NCI-H1105 treated with DMSO at 0.1 percent for 48 hours (cell line): Measurements from ENCODE around the gene ATP6V1F.

Experiments used
- DNase-seq: peaks from one replicate; lab custom pipeline; 2025; lab: John Stamatoyannopoulos, UW

Gene ATP6V1F

GRCh38 chr7:128835790-128836641 lies 26.6 kb upstream of the ATP6V1F start:
- DNase-seq: no peak

DNA sequence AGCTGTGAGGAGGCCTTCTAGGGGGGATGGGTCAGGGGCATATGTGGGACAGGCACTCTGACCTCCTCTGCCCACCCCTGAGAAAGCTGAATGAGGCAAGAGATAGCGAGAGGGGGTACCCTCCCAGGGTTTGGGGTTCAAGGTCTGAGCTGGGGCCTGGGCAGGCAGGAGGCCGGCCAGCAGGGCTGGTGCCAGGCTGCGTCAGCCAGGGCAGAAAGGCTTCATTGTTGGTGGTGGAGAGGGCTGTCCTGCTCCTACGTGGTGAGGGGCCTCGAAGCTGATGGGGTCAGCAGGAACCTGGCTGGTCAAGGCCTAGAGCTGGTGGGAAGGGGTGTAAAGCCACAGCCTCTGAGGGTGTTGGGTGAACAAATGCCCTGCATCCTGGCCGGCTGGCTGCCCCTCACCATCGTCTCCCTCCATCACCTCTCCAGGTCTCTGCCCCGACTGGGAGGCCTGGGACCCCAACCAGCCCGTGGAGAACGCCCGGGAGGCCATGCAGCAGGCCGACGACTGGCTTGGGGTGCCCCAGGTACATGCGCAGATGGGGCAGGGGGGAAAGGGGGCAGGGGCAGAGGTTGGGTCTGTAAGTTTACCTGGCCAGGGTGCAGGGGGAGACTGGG lies 25.8 kb upstream of the ATP6V1F start:
- DNase-seq: no peak

- DNase-seq: no peak
Observed at GRCh38 chr7:128837521-128837921, 25.1 kb upstream of the ATP6V1F start.

DNA sequence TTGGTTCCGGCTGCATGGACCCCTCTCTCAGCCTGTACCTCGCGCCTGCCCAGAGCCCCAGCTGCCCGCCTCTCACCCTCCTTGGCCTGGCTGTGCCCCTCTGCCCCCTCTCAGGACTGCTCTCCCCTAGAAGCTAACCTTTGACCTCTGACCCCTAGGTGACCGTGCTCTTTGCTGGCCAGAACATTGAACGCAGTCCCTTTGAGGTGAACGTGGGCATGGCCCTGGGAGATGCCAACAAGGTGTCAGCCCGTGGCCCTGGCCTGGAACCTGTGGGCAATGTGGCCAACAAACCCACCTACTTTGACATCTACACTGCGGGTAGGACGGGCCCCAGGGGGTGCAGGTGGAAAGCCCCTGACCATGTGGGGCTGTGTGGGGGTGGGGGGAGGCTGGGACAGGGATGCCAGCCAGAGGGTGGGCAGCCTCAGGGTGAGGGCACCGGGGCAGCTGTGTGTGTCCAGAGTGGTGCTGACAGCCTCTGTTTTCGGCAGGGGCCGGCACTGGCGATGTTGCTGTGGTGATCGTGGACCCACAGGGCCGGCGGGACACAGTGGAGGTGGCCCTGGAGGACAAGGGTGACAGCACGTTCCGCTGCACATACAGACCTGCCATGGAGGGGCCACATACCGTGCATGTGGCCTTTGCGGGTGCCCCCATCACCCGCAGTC lies 24.4 kb upstream of the ATP6V1F start:
- no peak for DNase-seq

- no peak for DNase-seq
Observed at GRCh38 chr7:128838981-128839731, 23.5 kb upstream of the ATP6V1F start.

- no peak for DNase-seq
Observed at GRCh38 chr7:128839751-128840177, 22.9 kb upstream of the ATP6V1F start.

GRCh38 chr7:128840326-128841170 lies 22.1 kb upstream of the ATP6V1F start:
- no peak for DNase-seq

- no peak for DNase-seq
Observed at GRCh38 chr7:128841171-128841690, 21.4 kb upstream of the ATP6V1F start.

- DNase-seq: peak; percentile 8
Observed at GRCh38 chr7:128841921-128842673, 20.6 kb upstream of the ATP6V1F start.

DNA sequence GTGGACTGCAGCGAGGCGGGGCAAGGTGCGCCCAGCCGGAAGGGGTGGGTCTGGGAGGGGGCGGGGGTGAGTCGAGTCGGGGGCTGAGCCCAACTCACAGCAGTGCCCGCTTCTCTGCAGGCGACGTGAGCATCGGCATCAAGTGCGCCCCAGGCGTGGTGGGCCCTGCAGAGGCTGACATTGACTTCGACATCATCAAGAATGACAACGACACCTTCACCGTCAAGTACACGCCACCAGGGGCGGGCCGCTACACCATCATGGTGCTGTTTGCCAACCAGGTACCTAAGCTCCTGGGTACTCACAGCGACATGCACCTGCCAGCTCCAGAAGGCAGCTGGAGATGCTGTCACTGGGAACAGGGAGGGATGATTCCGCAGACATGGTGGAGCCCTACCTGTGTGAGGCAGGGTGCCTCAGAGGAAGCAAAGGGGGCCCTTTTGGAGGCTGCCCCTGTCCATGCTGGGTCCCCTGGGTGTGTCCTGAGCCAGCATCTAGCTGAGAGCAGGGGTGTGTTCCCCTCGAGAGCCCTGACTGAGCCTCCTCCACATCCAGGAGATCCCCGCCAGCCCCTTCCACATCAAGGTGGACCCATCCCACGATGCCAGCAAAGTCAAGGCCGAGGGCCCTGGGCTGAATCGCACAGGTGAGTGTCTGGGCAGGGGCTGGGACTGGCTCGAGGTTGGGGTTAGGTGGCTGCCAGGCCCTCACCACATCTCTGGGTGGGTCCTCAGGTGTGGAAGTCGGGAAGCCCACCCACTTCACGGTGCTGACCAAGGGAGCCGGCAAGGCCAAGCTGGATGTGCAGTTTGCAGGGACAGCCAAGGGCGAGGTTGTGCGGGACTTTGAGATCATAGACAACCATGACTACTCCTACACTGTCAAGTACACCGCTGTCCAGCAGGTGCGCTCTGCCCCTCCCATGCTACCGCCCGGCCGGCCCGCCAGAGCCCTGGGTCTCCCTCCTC lies 19.7 kb upstream of the ATP6V1F start:
- DNase-seq: no peak

DNA sequence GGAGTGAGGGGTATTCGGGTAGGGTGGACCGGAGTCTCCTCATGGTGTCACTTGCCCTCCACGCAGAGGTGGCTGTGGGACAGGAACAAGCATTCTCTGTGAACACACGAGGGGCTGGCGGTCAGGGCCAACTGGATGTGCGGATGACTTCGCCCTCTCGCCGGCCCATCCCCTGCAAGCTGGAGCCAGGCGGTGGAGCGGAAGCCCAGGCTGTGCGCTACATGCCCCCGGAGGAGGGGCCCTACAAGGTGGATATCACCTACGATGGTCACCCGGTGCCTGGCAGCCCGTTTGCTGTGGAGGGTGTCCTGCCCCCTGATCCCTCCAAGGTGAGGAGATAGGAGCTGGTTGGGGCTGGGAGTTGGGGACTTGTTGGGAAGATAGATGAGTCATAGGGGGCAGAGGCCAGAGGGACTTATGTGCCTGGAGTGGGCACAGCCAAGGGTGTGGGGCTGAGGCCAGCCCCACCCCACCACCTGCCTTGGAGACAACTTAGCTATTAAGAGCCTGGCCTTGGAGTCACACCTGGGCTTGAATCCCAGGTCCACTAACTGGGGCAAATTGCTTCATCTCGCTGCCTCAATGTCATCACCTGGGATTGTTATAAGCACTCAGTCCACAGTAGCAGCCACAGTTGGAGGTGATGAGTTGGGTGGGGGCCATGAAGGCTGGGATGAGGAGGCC lies 18.6 kb upstream of the ATP6V1F start:
- DNase-seq: no peak

DNA sequence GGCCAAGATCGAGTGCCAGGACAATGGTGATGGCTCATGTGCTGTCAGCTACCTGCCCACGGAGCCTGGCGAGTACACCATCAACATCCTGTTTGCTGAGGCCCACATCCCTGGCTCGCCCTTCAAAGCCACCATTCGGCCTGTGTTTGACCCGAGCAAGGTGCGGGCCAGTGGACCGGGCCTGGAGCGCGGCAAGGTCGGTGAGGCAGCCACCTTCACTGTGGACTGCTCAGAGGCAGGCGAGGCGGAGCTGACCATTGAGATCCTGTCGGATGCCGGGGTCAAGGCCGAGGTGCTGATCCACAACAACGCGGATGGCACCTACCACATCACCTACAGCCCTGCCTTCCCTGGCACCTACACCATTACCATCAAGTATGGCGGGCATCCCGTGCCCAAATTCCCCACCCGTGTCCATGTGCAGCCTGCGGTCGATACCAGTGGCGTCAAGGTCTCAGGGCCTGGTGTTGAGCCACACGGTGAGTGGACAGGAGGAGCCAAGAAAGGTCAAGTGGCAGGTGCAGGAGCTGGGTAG lies 17.8 kb upstream of the ATP6V1F start:
- DNase-seq: no peak

DNA sequence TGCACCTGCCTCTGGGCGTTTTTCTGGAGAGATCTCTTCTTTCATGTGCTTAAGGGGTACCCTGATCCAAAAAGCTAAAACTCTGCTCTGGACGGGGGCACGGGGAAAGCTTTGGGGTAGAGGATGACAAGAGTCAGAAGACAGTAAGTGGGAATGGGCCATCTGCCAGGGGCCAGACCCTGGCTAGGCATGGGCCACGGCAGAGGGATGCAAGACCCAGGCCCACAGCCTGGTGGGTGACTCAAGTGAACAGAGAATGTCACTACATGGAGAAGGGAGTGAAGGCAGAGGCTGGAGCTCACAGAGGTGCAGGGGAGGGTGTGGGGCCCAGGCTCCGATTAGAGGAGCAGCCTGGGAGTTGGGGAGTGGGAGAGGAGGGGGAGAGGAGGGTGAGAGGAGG lies 17.2 kb upstream of the ATP6V1F start:
- no peak for DNase-seq

DNA sequence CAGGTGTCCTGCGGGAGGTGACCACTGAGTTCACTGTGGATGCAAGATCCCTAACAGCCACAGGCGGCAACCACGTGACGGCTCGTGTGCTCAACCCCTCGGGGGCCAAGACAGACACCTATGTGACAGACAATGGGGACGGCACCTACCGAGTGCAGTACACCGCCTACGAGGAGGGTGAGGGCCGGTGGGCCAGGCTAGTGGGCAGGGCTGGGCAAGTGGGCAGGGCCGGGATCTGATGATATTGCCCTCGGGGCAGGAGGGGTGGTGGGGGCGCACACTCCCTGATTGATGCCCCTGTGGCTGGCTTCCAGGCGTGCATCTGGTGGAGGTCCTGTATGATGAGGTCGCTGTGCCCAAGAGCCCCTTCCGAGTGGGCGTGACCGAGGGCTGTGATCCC lies 16.7 kb upstream of the ATP6V1F start:
- DNase-seq: no peak

- no peak for DNase-seq
Observed at GRCh38 chr7:128846781-128847444, 15.7 kb upstream of the ATP6V1F start.

- DNase-seq: no peak
Observed at GRCh38 chr7:128847721-128848211, 14.9 kb upstream of the ATP6V1F start.
